ENCODE measurements around the gene DNM2.

The DNM2 gene

GRCh38 chr19:10811391-10812111, 93.7 kb downstream of the DNM2 start:
- DNase-seq (ENCODE audit: extremely low read depth, low read depth): no peak
- TF ChIP-seq CTCF (IDR thresholded peaks at IDR 0.05; ENCODE audit: low read depth, low read length): no peak

GRCh38 chr19:10812196-10812595, 94.3 kb downstream of the DNM2 start:
- no peak for TF ChIP-seq CTCF (IDR thresholded peaks at IDR 0.05; ENCODE audit: low read depth, low read length)
- no peak for DNase-seq (ENCODE audit: extremely low read depth, low read depth)

- DNase-seq (ENCODE audit: extremely low read depth, low read depth): peak; percentile 81
- peak; percentile 17 for TF ChIP-seq CTCF (IDR thresholded peaks at IDR 0.05; ENCODE audit: low read depth, low read length)
These were observed 95.1 kb downstream of the DNM2 start for GRCh38 chr19:10812902-10813404.

- no peak for TF ChIP-seq CTCF (IDR thresholded peaks at IDR 0.05; ENCODE audit: low read depth, low read length)
- no peak for DNase-seq (ENCODE audit: extremely low read depth, low read depth)
These were observed 97.2 kb downstream of the DNM2 start for GRCh38 chr19:10815007-10815536.

- no peak for TF ChIP-seq CTCF (IDR thresholded peaks at IDR 0.05; ENCODE audit: low read depth, low read length)
- DNase-seq (ENCODE audit: extremely low read depth, low read depth): no peak
These were observed 98.2 kb downstream of the DNM2 start for GRCh38 chr19:10815969-10816644.

GRCh38 chr19:10816691-10817090, 98.8 kb downstream of the DNM2 start:
- no peak for TF ChIP-seq CTCF (IDR thresholded peaks at IDR 0.05; ENCODE audit: low read depth, low read length)
- no peak for DNase-seq (ENCODE audit: extremely low read depth, low read depth)
